ENCODE measurements around the gene NCLN.

The NCLN gene

DNA sequence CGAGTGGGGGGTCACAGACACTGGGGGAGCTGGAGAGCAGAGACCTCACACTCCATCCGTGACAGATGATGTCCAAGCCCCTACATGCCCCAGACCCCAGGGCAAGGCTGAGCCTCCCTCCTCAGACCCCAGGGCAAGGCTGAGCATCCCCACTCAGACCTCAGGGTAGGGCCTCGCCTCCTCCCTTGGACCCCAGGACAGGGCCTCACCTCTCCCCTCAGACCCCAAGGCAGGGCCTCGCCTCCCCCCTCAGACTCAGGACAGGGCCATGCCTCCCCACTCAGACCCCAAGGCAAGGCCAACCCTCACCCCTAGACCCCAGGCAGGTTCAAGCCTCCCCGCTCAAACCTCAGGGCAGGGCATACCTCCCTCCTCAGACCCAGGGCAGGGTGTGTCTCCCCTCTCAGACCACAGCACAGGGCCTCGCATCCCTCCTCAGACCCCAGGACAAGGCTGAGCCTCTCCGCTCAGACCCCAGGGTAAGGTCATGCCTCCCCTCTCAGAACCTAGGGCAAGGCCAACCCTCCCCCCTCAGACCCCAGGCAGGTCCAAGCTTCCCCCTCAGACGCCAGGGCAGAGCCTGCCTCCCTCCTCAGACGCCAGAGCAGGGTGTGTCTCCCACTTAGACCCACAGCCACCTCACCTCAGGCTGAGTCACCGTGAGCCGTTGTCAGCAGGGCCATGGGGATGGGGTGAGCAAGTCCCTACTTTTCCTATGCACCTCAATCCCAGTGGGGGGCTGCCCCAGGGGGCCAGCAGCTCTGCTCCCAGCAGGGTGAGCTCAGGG is 8.8 kb upstream of the NCLN start:
- peak overlapping the region; percentile 48 for H3K4me3 ChIP-seq (ENCODE audit: low read depth, low read length)
- TF ChIP-seq, protein P1, sequence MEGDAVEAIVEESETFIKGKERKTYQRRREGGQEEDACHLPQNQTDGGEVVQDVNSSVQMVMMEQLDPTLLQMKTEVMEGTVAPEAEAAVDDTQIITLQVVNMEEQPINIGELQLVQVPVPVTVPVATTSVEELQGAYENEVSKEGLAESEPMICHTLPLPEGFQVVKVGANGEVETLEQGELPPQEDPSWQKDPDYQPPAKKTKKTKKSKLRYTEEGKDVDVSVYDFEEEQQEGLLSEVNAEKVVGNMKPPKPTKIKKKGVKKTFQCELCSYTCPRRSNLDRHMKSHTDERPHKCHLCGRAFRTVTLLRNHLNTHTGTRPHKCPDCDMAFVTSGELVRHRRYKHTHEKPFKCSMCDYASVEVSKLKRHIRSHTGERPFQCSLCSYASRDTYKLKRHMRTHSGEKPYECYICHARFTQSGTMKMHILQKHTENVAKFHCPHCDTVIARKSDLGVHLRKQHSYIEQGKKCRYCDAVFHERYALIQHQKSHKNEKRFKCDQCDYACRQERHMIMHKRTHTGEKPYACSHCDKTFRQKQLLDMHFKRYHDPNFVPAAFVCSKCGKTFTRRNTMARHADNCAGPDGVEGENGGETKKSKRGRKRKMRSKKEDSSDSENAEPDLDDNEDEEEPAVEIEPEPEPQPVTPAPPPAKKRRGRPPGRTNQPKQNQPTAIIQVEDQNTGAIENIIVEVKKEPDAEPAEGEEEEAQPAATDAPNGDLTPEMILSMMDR (IDR thresholded peaks at IDR 0.05; ENCODE audit: insufficient read depth, low read depth, low read length, missing control alignments): no peak
- DNase-seq (ENCODE audit: low read depth): peak; percentile 64

DNA sequence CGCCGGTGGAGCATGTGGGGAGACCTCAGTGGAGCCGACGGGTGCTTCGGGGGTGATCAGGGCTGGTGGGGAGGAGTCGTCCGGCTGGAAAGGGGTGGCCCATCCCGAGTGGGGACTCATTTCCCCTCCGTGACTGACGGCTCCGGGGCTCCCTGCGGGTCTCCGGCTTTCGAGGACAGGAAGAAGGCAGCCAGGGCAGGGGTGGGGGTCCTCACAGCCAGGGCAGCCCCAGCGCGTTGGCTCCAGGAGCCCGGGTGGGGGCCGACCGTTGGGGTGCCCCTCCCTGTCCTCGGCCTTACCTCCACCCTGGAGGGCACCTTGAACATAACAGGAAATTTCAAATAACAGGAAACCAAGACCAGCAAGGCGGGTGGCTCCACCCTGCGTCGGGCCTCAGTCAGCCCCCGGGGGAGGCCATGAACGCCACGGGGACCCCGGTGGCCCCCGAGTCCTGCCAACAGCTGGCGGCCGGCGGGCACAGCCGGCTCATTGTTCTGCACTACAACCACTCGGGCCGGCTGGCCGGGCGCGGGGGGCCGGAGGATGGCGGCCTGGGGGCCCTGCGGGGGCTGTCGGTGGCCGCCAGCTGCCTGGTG is 7.3 kb upstream of the NCLN start, which contains the start of gene S1PR4:
TSS of gene S1PR4 (plus strand) at position 393 of the 596 bp plus-strand sequence. CDS start at position 417, 24 bp downstream.
- peak within 1 kb of the TSS; percentile 80 for H3K4me3 ChIP-seq (ENCODE audit: low read depth, low read length)
- DNase-seq (ENCODE audit: low read depth): peak; percentile 90
- TF ChIP-seq, protein P1 (IDR thresholded peaks at IDR 0.05; ENCODE audit: insufficient read depth, low read depth, low read length, missing control alignments): peak; percentile 27

DNA sequence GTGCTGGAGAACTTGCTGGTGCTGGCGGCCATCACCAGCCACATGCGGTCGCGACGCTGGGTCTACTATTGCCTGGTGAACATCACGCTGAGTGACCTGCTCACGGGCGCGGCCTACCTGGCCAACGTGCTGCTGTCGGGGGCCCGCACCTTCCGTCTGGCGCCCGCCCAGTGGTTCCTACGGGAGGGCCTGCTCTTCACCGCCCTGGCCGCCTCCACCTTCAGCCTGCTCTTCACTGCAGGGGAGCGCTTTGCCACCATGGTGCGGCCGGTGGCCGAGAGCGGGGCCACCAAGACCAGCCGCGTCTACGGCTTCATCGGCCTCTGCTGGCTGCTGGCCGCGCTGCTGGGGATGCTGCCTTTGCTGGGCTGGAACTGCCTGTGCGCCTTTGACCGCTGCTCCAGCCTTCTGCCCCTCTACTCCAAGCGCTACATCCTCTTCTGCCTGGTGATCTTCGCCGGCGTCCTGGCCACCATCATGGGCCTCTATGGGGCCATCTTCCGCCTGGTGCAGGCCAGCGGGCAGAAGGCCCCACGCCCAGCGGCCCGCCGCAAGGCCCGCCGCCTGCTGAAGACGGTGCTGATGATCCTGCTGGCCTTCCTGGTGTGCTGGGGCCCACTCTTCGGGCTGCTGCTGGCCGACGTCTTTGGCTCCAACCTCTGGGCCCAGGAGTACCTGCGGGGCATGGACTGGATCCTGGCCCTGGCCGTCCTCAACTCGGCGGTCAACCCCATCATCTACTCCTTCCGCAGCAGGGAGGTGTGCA is 6.6 kb upstream of the NCLN start:
- TF ChIP-seq, protein P1 (IDR thresholded peaks at IDR 0.05; ENCODE audit: insufficient read depth, low read depth, low read length, missing control alignments): no peak
- peak overlapping the region; percentile 80 for H3K4me3 ChIP-seq (ENCODE audit: low read depth, low read length)

DNA sequence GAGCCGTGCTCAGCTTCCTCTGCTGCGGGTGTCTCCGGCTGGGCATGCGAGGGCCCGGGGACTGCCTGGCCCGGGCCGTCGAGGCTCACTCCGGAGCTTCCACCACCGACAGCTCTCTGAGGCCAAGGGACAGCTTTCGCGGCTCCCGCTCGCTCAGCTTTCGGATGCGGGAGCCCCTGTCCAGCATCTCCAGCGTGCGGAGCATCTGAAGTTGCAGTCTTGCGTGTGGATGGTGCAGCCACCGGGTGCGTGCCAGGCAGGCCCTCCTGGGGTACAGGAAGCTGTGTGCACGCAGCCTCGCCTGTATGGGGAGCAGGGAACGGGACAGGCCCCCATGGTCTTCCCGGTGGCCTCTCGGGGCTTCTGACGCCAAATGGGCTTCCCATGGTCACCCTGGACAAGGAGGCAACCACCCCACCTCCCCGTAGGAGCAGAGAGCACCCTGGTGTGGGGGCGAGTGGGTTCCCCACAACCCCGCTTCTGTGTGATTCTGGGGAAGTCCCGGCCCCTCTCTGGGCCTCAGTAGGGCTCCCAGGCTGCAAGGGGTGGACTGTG is 5.9 kb upstream of the NCLN start:
- peak overlapping the region; percentile 80 for H3K4me3 ChIP-seq (ENCODE audit: low read depth, low read length)
- TF ChIP-seq, protein P1 (IDR thresholded peaks at IDR 0.05; ENCODE audit: insufficient read depth, low read depth, low read length, missing control alignments): no peak
- DNase-seq (ENCODE audit: low read depth): peak; percentile 59

More for the DNA sequence above, 6.6 kb upstream of the NCLN start:
- DNase-seq (ENCODE audit: low read depth): peak; percentile 62

DNA sequence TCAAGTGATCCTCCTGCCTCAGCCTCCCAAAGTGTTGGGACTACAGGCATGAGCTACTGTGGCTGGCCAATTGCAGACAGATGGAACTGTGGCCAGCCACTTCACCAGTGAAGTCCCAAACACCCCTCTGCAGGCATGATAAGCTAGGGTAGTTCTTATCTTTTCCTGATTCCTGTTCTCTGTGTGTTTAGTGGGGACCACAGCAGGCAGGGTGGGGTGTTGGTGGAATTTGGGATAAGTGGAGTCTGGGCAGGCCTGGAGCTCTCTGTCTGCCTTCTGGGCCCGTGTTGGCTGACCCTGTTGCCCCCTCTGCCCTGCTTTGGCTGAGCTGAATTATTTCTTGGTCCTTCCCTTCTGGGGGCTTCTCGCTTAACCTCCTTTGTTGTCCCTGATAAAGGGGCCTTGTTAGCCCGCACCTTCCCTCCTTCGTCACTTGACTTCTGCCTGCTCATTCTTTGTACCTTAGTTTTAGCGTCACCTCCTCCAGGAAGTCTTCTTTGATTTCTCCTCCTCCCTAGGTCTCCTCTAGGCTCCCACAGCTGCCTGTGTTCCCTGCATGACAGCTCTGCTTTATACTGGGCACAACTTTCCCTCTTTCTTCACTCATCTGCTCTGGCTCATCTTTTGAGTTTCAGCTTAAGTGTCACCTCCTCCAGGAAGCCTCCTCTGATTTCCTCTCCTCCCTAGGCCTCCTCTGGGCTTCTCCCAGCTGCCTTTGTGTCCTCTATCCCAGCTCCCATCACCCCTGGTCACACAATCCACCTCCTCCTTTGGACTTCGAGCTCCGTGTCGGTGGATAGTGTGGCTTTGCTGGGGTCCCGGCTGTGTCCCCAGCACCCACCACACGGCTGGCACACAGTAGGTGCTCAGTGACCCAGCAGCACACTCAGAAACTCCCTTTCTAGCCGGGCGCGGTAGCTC is 1.7 kb upstream of the NCLN start:
- no peak overlapping the region for H3K4me3 ChIP-seq (ENCODE audit: low read depth, low read length)
- TF ChIP-seq, protein P1 (IDR thresholded peaks at IDR 0.05; ENCODE audit: insufficient read depth, low read depth, low read length, missing control alignments): no peak

More for the DNA sequence above, 1.7 kb upstream of the NCLN start:
- no peak for DNase-seq (ENCODE audit: low read depth)
